OCI-LY3 (cell line): ENCODE results near the gene ADGRD1.

ENCODE experiments used
- H2AFZ ChIP-seq: fragments of 200-600, 300-600 bp; shearing (Covaris generic); 2 replicates; pipeline ENCODE4 v1.6.0; 2014; ENCODE audit warnings: antibody characterized with exemption, low read depth, low read length
- H3K27ac ChIP-seq: fragments of 200-600, 300-600 bp; sonication (generic); 2 replicates; pipeline ENCODE4 v1.5.1; 2014; ENCODE audit warnings: mild to moderate bottlenecking, low read length, moderate library complexity, mixed read lengths
- H3K27me3 ChIP-seq: fragments of 200-600, 300-600 bp; sonication (generic); 2 replicates; pipeline ENCODE4 v1.6.1; 2014; ENCODE audit warnings: low read depth, low read length, mixed read lengths
- H3K36me3 ChIP-seq: fragments of 200-600, 300-600 bp; sonication (generic); replicated peaks from 2 replicates; pipeline ENCODE3; 2014; ENCODE audit warnings: low read depth, low read length, mixed read lengths
- H3K4me1 ChIP-seq: fragments of 300-600, 200-600 bp; sonication (generic); 2 replicates; pipeline ENCODE4 v1.6.1; 2014; ENCODE audit warnings: low read length, mixed read lengths
- H3K4me2 ChIP-seq: fragments of 200-600, 300-600 bp; sonication (generic); 2 replicates; pipeline ENCODE4 v1.6.1; 2014; ENCODE audit warnings: low read length, mixed read lengths
- H3K4me3 ChIP-seq: fragments of 300-600, 200-600 bp; sonication (generic); 2 replicates; pipeline ENCODE4 v1.5.1; 2014; ENCODE audit warnings: antibody characterized with exemption, mild to moderate bottlenecking, low read length, moderate library complexity
- H3K79me2 ChIP-seq: fragments of 300-600, 200-600 bp; shearing (Covaris generic); 2 replicates; pipeline ENCODE4 v1.6.1; 2014; ENCODE audit warnings: mild to moderate bottlenecking, low read length, mixed read lengths
- H3K9ac ChIP-seq: fragments of 300-600, 200-600 bp; shearing (Covaris generic); 2 replicates; pipeline ENCODE4 v1.6.0; 2014; ENCODE audit warnings: mild to moderate bottlenecking, low read length, moderate library complexity
- H3K9me3 ChIP-seq: fragments of 200-600, 300-600 bp; shearing (Covaris generic); 2 replicates; pipeline ENCODE4 v1.6.1; 2014; ENCODE audit warnings: low read length, mixed read lengths; ENCODE audit not compliant: insufficient read depth
- H4K20me1 ChIP-seq: fragments of 200-600, 300-600 bp; sonication (generic); 2 replicates; pipeline ENCODE4 v1.6.1; 2016; ENCODE audit warnings: low read length, mixed read lengths; ENCODE audit not compliant: insufficient read depth
- CTCF ChIP-seq: fragments of 200-600, 300-600 bp; sonication (generic); IDR thresholded peaks from 2 replicates; pipeline ENCODE4 v1.5.1; 2014; ENCODE audit warnings: antibody characterized with exemption, low read length, low read depth
- EZH2phosphoT487 ChIP-seq: fragments of 200-600 bp; shearing (Covaris generic); IDR thresholded peaks from 2 replicates; pipeline ENCODE4 v1.6.1; 2018; ENCODE audit warnings: antibody characterized with exemption, mixed run types, low read depth

ADGRD1 gene

DNA sequence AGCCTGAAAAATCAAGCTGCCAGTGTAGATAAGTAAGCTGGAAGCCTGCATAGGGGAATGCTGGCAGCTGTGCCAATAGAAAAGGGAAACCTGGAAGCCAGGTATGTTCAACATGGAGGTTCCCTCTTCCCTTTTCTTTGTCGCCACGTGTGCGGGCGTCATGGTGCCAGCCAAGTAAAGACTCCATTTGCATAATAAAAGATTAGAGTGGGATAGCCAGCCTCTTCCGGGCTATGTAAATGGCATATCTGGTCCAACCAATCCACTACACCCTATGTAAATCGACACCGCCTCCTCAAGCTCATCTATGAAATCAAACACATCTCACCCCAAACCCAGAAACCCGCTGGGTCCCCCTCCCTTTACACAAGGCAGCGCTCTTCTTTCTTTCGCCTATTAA, 5.6 kb upstream of the ADGRD1 start:
- H2AFZ ChIP-seq: no peak overlapping the region

DNA sequence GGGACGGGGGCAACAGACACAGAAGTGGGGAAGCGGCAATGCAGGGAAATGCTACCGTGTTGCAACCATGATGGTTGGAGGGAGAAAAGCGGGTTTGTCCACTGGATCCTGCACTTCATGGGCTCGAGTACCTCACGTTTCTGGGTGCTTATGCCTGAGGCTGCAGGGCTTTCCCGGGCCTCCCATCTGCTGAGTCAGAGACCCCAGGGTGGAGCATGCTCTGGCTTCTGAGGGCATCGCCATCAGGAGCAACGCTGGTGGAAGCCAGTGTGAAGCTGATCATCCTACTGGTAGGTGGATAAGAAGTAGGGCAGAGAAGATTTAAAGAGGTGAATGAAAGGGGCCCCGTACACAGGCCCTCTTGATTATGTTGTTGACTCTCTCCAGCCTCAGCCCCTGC, 5.0 kb upstream of the ADGRD1 start:
- no peak overlapping the region for H3K27ac ChIP-seq
- H3K9ac ChIP-seq: no peak overlapping the region
- no peaks in the 10 kb centered on the region for H3K36me3 ChIP-seq
- no peak overlapping the region for H3K4me2 ChIP-seq
- H3K4me3 ChIP-seq: no peak overlapping the region
- H2AFZ ChIP-seq: no peak overlapping the region
- H3K9me3 ChIP-seq: peaks cover 5% of the 10 kb centered on the region; the same call in 1 of the 2 replicates
- TF ChIP-seq EZH2phosphoT487 (no peak), CTCF (no peak)
- no peaks in the 10 kb centered on the region for H4K20me1 ChIP-seq
- H3K79me2 ChIP-seq: no peaks in the 10 kb centered on the region
- no peaks in the 10 kb centered on the region for H3K4me1 ChIP-seq
- H3K27me3 ChIP-seq: 0 out of 2 replicates have a peak, but pooled peaks cover 3% of the 10 kb centered on the region

More for the DNA sequence above, 5.6 kb upstream of the ADGRD1 start:
- no peaks in the 10 kb centered on the region for H3K36me3 ChIP-seq
- H3K4me2 ChIP-seq: no peak overlapping the region
- H3K9ac ChIP-seq: no peak overlapping the region
- no peaks in the 10 kb centered on the region for H4K20me1 ChIP-seq
- no peaks in the 10 kb centered on the region for H3K79me2 ChIP-seq
- H3K4me3 ChIP-seq: no peak overlapping the region
- H3K9me3 ChIP-seq: peaks cover 5% of the 10 kb centered on the region; the same call in 1 of the 2 replicates
- no peak overlapping the region for H3K27ac ChIP-seq
- TF ChIP-seq EZH2phosphoT487 (no peak), CTCF (no peak)
- H3K27me3 ChIP-seq: 0 out of 2 replicates have a peak, but pooled peaks cover 2% of the 10 kb centered on the region
- no peaks in the 10 kb centered on the region for H3K4me1 ChIP-seq

DNA sequence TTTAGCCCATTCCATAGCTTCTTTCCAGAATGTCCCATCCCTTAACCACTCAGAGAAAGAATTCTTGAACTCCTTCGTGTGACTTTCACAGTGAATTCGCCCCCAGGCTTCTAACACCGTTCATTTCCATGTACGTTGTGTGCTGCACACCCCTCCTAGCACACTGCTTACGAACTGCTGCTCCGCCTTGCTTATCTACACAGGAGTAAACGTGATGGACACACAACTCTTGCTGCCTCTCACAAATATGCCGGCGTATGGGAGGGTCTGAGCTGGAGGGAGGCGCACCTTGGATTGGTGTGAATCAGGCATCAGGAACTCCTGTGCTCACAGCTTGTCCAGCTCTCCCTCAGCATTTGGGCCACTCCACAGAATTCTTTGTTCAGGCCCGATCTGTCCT, 3.9 kb upstream of the ADGRD1 start:
- Histone ChIP-seq H4K20me1 (no peaks in the 10 kb centered on the region), H3K27me3 (0 out of 2 replicates have a peak, but pooled peaks cover 3% of the 10 kb centered on the region), H3K4me2 (no peak overlapping the region), H3K4me1 (no peaks in the 10 kb centered on the region), H3K79me2 (no peaks in the 10 kb centered on the region), H3K27ac (no peak overlapping the region), H3K36me3 (no peaks in the 10 kb centered on the region), H2AFZ (no peak overlapping the region), H3K9ac (no peak overlapping the region), H3K4me3 (no peak overlapping the region), H3K9me3 (peaks cover 5% of the 10 kb centered on the region; the same call in 1 of the 2 replicates)
- no peak for TF ChIP-seq EZH2phosphoT487
- TF ChIP-seq CTCF: no peak

- no peaks in the 10 kb centered on the region for H4K20me1 ChIP-seq
- TF ChIP-seq CTCF (no peak), EZH2phosphoT487 (no peak)
- H3K9ac ChIP-seq: no peak overlapping the region
- H3K4me3 ChIP-seq: no peak overlapping the region
- no peaks in the 10 kb centered on the region for H3K79me2 ChIP-seq
- no peak overlapping the region for H3K4me2 ChIP-seq
- H3K4me1 ChIP-seq: no peaks in the 10 kb centered on the region
- H3K27me3 ChIP-seq: 0 out of 2 replicates have a peak, but pooled peaks cover 3% of the 10 kb centered on the region
- H3K36me3 ChIP-seq: no peaks in the 10 kb centered on the region
- H3K27ac ChIP-seq: no peak overlapping the region
- no peak overlapping the region for H2AFZ ChIP-seq
- no peaks in the 10 kb centered on the region for H3K9me3 ChIP-seq
Measured at GRCh38 chr12:130951636-130952035, 2.1 kb upstream of the ADGRD1 start.
